WI38 (cell line): Measurements from ENCODE around the gene HAGHL.

ENCODE experiments used
- H3K4me3 ChIP-seq: 2 replicates; pipeline ENCODE4 v1.5.1; 2011; ENCODE audit warnings: low read depth, mild to moderate bottlenecking, control low read depth, low read length
- TF ChIP-seq, protein P1 (sequence below): IDR thresholded peaks from 2 replicates; pipeline ENCODE4 v1.5.1; 2012; ENCODE audit warnings: low read depth, mild to moderate bottlenecking, control low read depth, low read length

HAGHL gene

GRCh38 chr16:702341-702740, 24.6 kb upstream of the HAGHL start:
- TF ChIP-seq, protein P1, sequence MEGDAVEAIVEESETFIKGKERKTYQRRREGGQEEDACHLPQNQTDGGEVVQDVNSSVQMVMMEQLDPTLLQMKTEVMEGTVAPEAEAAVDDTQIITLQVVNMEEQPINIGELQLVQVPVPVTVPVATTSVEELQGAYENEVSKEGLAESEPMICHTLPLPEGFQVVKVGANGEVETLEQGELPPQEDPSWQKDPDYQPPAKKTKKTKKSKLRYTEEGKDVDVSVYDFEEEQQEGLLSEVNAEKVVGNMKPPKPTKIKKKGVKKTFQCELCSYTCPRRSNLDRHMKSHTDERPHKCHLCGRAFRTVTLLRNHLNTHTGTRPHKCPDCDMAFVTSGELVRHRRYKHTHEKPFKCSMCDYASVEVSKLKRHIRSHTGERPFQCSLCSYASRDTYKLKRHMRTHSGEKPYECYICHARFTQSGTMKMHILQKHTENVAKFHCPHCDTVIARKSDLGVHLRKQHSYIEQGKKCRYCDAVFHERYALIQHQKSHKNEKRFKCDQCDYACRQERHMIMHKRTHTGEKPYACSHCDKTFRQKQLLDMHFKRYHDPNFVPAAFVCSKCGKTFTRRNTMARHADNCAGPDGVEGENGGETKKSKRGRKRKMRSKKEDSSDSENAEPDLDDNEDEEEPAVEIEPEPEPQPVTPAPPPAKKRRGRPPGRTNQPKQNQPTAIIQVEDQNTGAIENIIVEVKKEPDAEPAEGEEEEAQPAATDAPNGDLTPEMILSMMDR, result no peak
- H3K4me3 ChIP-seq, result no peak overlapping the region

- TF ChIP-seq, protein P1, result no peak
- no peak overlapping the region for H3K4me3 ChIP-seq
Measured at GRCh38 chr16:703406-703805, 23.5 kb upstream of the HAGHL start.

- TF ChIP-seq, protein P1, result no peak
- H3K4me3 ChIP-seq, result no peak overlapping the region
Measured at GRCh38 chr16:704047-704446, 22.9 kb upstream of the HAGHL start.

DNA sequence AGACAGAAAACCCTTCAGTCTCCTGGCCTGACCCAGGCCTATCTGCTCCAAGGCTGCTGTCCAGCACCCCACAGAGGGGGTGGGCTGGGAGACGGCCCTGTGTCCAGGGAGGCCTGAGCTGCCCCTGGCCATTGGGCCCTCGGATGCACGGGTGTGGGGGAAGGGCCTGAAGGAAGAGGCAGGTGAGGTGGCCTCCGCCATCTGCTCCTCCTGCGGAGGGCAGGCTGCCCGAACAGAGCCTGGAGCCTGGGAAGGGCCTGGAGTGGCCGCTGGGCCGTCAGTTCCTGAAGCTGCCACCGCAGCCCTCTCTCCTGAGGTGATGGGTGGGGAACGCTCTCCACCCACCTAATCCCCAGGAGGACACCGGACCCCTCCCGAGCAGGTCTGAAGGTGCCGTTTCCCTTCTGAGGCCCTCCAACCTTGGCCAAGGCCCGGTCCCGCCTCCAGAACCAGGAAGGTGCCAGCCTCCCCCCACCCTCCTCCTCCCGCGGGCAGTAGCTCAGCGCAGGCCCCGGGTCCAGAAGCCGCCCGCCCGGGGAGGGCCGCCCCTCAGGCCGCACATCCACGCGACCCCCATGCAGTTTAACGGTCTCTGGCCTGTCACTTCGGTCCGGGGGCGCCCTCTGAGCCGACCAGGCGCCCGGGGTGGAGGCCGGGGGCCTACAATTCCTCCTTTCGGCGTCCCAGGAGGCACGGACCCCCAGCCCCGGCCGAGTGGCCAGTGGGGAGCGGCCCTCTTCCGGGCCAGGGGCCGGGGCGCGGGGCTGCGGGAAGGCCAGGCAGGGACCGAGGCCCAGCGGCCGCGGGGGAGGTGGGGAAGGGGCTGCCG, 22.1 kb upstream of the HAGHL start:
- TF ChIP-seq, protein P1, result no peak
- no peak overlapping the region for H3K4me3 ChIP-seq

DNA sequence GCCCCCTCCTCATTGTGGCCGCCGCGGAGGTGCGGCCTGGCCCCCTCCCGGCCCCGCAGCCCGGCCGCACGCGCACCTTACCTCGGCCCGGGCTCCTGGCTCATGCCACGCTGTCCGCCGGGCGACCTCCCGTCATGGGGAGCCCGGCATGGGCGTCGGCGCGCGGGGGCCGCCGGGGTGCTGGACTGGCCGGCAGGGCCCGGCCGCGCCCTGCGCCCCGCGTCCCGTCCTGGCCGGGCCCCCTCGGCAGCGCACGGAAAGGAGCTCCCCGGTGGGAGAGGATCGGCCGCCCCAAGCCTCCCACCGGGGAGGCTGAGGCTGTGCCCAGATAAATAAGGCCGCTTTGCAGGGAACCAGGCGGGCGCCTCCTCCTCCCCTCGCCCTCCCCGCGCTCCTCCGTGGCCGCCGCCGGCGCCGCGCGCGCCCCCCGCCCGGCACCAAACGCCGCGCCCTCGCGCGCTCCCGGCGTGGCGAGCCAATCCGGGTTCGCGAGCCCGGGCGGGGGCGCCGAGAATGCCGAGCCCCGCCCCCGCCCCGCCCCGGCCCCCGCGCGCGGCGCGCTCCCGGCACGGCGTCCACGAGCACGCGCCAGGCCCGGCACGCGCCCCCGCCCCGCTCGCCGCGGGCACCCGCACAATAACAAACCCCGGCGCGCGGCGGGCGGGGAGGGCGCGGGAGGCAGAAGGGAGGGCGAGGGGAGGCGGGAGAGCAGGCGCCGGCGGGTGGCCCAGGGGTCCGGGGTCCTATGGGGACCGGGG, 21.3 kb upstream of the HAGHL start, which contains the start of gene FBXL16:
Gene FBXL16, minus strand, starts transcription at position 371 of the 758 bp plus-strand sequence. CDS start 8,396 bp downstream, outside the sequence.
- TF ChIP-seq, protein P1, result no peak
- no peak within 1 kb of the TSS for H3K4me3 ChIP-seq

DNA sequence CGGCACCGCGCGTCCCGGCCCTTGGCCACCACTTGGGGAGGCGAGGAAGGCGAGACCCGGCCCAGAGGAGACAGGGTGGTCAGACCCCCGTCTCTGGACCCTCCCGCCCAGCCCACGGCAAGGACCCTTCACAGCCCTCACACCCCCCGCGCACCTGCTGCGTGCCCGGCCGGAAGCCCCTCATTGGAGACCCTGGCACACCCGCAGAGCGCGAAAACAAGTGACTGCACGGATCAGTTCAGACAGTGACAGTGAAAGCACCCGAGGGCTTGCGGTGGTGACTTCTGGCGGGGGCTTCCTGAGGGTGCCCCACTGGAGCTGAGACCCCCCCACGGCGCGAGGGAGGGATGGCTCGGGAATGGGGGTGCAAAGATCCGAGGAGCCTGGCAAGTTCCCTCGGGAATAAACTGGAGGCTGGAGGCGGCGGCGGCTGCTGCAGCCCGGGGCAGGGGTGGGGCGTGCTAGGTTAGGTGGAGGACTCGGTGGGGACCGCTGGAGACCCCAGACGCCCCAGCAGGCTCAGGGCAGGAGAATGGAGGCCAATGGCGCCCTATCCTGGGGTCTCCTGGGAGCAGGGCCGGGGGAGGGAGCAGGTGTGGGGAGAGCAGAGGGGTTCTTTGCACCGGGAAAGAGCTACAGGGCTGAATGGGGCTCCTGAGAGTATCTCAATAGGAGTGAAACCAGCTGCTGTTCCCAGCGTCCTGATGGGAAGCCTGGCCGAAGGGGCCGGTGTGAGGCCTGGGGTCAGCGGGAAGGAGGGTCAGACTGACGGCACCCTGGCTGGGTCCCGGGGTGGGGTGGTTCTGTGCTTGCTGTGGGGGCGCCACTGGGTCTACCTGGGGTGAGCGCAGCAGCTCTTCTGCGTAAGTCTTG, 20.5 kb upstream of the HAGHL start:
- TF ChIP-seq, protein P1, result no peak
- no peak overlapping the region for H3K4me3 ChIP-seq
